ENCODE results near the gene FAM9C. TPM values are rescaled to one million over a fixed set of nuclear protein-coding genes. Genes with fewer than 3 reads are reported as not detected.
A peak's percentile ranks its signal among the peaks of the same experiment; 100 is the strongest.
"Not testable (repeated sequence)": the region's sequence is repeated elsewhere in the genome, so short reads cannot be mapped to it uniquely, and the experiment has no call there.

The FAM9C gene
- total RNA-seq, 1 experiment from 2014 or later: 0.16 TPM

DNA sequence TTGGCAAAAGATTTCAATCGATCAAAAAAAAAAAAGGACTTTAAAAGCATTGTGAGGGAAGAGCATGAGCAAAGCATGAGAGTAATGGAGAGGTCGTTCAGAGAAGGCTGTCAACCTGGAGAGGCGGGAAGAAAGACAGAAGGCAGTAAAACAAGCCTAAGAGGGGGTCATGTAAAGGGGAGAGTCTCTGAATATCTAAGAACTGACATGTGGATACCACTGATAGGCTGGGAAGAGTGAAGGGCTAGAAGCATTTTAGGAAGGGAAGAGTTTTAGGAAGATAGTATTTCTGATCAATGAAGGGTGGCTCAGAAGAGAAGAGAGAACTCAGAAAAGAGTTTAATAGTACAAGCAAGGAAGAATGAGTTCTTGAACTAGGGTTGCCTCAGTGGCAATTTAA is 7.5 kb downstream of the FAM9C start:
- DNase-seq: no peak
- Histone ChIP-seq H3K27ac (no peak overlapping the region), H3K9me3 (replicated peaks) (no peaks in the 10 kb centered on the region; the same call in 1 of the 2 replicates), H3K4me1 (peaks cover 10% of the 10 kb centered on the region), H3K27me3 (no peaks in the 10 kb centered on the region), H3K4me3 (no peak overlapping the region), H3K36me3 (no peaks in the 10 kb centered on the region)

- H3K9me3 ChIP-seq (replicated peaks): no peaks in the 10 kb centered on the region; the same call in 1 of the 2 replicates
- H3K27me3 ChIP-seq: no peaks in the 10 kb centered on the region
- no peak overlapping the region for H3K27ac ChIP-seq
- no peak for DNase-seq
- peaks cover 30% of the 10 kb centered on the region for H3K4me1 ChIP-seq
- H3K4me3 ChIP-seq: no peak overlapping the region
- H3K36me3 ChIP-seq: no peaks in the 10 kb centered on the region
Observed at GRCh38 chrX:13033193-13033592, 11.2 kb downstream of the FAM9C start.

GRCh38 chrX:13029887-13030771 is 14.3 kb downstream of the FAM9C start:
- H3K36me3 ChIP-seq: no peaks in the 10 kb centered on the region
- DNase-seq: peak; percentile 48 to 72
- no peaks in the 10 kb centered on the region for H3K9me3 ChIP-seq (replicated peaks)
- H3K4me3 ChIP-seq: peak overlapping the region; percentile 20
- no peaks in the 10 kb centered on the region for H3K27me3 ChIP-seq
- peak overlapping the region; percentile 77 for H3K27ac ChIP-seq
- H3K4me1 ChIP-seq: peaks cover 31% of the 10 kb centered on the region

GRCh38 chrX:13029637-13029886 is 14.9 kb downstream of the FAM9C start:
- Histone ChIP-seq H3K4me3 (peak overlapping the region; percentile 20), H3K27ac (peak overlapping the region; percentile 77)

GRCh38 chrX:13028871-13029636 is 15.4 kb downstream of the FAM9C start:
- Histone ChIP-seq H3K36me3 (no peaks in the 10 kb centered on the region), H3K9me3 (replicated peaks) (no peaks in the 10 kb centered on the region), H3K27ac (peak overlapping the region; percentile 77), H3K4me1 (peaks cover 37% of the 10 kb centered on the region), H3K4me3 (peak overlapping the region; percentile 20), H3K27me3 (no peaks in the 10 kb centered on the region)
- DNase-seq: peak; percentile 75 to 81

More at GRCh38 chrX:13029637-13029886, 14.9 kb downstream of the FAM9C start:
- Histone ChIP-seq H3K36me3 (no peaks in the 10 kb centered on the region), H3K27me3 (no peaks in the 10 kb centered on the region), H3K4me1 (peaks cover 37% of the 10 kb centered on the region), H3K9me3 (replicated peaks) (no peaks in the 10 kb centered on the region)
- DNase-seq: no peak

DNA sequence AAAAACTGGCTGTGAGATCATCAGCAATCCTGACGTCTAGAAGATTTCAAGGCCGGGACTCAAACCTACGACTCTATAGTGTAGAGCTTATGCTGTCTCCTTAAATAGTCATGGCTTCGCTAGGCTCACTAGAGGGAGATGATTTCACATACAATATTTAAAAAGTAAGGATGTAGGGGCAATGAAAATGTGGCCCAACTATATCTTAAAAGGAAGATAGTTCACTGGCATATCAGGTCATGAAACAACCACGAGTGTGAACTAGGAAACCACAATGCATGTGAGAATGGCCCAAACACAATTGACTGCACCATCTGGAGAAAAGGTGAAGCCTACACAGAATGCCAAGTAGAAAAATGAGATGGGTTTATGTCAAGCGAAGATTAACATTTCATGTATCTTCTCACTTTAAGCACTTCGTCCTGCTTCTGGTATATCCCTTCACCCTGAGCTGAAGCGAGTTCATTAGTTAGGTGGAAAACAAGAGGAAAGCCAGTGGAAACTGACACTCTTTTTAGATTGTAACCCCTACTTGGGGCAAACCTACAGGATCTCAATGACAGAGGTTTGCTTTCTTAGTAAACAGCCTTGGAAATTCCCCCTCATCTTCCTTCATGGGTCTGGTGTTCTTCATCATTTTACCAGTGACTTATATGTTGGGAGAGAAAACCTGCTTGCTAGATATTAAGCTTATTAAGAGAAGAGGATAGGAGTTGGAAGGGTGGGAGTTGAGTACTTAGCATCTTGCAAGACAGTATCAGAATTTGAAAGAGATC is 17.4 kb downstream of the FAM9C start:
- Histone ChIP-seq H3K4me1 (peaks cover 52% of the 10 kb centered on the region), H3K9me3 (replicated peaks) (no peaks in the 10 kb centered on the region), H3K36me3 (no peaks in the 10 kb centered on the region), H3K27me3 (no peaks in the 10 kb centered on the region), H3K27ac (no peak overlapping the region), H3K4me3 (no peak overlapping the region)
- DNase-seq: no peak

DNA sequence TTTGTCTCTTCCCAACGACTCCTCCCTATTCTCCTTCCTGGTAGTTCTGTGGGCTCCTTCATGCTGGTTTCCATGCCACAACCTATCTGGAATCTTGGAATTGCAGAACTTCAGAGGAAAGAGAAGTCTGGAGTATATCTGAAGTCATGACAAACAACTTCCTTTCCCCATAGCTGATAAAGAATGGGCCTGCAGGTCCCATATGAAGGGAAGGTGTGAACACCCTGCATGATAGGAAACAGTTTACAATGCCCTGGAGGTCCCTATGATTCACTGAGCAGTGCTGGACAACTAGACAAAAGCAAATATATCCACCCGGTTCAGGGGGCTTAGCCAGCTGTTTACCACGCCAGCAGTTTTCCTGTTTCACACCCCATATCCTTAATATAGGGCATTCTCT is 19.4 kb downstream of the FAM9C start:
- Histone ChIP-seq H3K9me3 (replicated peaks) (no peaks in the 10 kb centered on the region), H3K4me3 (no peak overlapping the region), H3K4me1 (peaks cover 48% of the 10 kb centered on the region), H3K27me3 (no peaks in the 10 kb centered on the region), H3K36me3 (no peaks in the 10 kb centered on the region), H3K27ac (peak overlapping the region; percentile 26)
- peak; percentile 44 to 69 for DNase-seq

GRCh38 chrX:13023979-13024378 is 20.4 kb downstream of the FAM9C start:
- H3K36me3 ChIP-seq: no peaks in the 10 kb centered on the region
- H3K27me3 ChIP-seq: no peaks in the 10 kb centered on the region
- H3K4me1 ChIP-seq: peaks cover 45% of the 10 kb centered on the region
- no peak for DNase-seq
- no peak overlapping the region for H3K27ac ChIP-seq
- H3K4me3 ChIP-seq: no peak overlapping the region
- H3K9me3 ChIP-seq (replicated peaks): no peaks in the 10 kb centered on the region

- Histone ChIP-seq H3K27me3 (no peaks in the 10 kb centered on the region), H3K9me3 (replicated peaks) (no peaks in the 10 kb centered on the region), H3K4me1 (peaks cover 41% of the 10 kb centered on the region), H3K4me3 (no peak overlapping the region), H3K36me3 (no peaks in the 10 kb centered on the region), H3K27ac (no peak overlapping the region)
- DNase-seq: no peak
Observed at GRCh38 chrX:13023567-13023966, 20.9 kb downstream of the FAM9C start.

- no peak overlapping the region for H3K4me3 ChIP-seq
- no peak overlapping the region for H3K27ac ChIP-seq
- no peaks in the 10 kb centered on the region for H3K27me3 ChIP-seq
- peaks cover 37% of the 10 kb centered on the region for H3K4me1 ChIP-seq
- H3K9me3 ChIP-seq (replicated peaks): no peaks in the 10 kb centered on the region
- DNase-seq: no peak
- H3K36me3 ChIP-seq: no peaks in the 10 kb centered on the region
Observed at GRCh38 chrX:13022926-13023325, 21.5 kb downstream of the FAM9C start.

DNA sequence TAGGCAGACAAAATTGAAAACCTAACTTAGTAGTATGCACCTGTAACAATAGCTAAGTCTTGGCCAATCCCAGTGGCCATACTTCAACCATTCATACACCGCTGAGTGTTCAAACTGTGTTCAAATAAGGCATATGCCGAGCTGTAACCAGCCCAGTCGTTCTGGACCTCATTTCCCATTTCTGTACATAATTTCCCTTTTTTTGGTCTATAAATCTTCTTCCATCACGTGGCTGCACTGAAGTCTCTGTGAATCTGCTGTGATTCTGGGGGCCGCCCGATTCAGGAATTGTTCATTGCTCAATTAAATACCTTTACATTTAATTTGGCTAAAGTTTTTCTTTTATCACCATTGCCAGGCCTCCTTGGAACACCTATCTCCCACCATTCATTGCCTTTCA is 27.7 kb downstream of the FAM9C start:
- H3K27ac ChIP-seq; H3K36me3 ChIP-seq; H3K4me3 ChIP-seq; H3K9me3 ChIP-seq (replicated peaks); H3K27me3 ChIP-seq; DNase-seq: not testable (repeated sequence)
- H3K4me1 ChIP-seq: peaks cover 35% of the 10 kb centered on the region

DNA sequence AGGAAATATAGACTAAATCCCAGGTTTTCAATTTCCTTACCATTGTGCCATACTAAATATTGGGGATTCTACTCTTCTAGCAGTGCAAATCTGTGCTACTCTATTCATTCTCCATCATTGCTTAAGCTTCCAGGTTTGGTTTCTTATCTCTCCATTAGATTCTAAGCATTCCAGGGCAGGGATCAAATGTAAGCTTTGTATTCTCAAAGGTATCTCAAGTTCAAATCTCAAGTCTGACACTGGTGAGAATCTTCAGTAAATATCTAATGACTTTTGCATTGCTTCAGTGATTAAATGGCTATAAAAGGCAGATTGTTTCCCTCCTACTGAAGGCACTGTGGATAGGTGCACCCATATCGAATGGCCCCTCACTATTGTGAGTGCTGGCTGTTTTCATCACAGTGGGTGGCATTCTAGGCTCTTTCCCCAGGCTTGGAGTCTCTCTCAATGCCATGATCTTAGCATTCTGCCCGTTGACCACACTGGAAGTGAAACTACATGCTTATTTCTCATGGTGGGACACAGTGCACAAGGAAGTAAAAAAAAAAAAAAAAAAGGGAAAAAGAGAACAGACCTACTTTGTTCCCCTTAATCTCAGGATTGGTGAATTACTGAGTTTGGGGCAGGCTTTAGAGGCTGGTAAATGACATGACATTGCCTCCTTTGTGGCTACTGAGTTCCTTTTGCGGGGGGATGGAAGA is 28.7 kb downstream of the FAM9C start:
- Histone ChIP-seq H3K27ac (peak overlapping the region; percentile 41), H3K4me3 (no peak overlapping the region), H3K4me1 (peaks cover 36% of the 10 kb centered on the region), H3K9me3 (replicated peaks) (no peaks in the 10 kb centered on the region), H3K36me3 (no peaks in the 10 kb centered on the region), H3K27me3 (no peaks in the 10 kb centered on the region)
- DNase-seq: peak; percentile 72 to 89

DNA sequence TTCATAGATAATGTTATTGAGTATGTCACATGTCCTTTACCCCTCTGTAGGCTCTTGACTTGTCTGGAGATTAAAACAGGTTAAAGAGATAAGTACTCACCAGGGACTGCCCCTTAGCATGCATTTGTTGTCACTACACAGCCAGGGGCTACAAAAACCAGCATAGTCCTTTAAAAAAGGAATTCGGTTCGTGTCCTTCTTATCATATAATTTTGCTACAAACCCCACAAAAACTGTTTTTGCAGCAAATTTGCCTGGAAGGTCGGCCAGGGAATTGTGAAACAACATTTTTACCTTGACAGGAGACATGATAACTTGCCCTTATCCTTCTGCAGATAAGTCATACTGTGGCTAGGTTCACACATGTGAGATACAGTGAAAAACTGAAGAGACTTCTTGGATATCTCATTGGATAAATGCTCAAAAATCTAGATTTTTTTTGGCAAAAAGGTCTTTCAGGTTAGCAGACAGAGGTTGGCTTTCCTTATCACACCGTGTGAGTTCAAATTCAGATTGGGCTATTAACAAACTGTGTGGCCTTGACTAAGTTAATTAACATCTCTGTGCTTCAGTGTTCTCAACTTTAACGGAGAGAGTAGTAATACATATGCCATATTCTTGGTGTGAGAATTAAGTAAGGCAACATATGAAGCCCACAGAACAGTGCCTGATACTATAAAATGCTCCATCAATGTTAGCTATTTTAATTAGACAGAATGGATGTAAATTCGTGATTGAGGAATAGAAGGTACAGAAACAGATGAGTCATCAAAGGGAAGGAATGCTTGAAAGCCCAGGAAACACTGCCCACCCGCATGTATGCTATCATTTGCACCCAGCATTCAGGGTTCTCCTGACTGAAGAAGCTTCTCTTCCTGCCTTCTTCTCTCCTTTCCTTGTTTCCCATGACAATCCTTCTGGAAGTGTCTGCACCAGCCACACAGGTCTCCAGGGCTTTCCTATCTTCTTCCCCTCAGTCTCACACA is 30.0 kb downstream of the FAM9C start:
- Histone ChIP-seq H3K27ac (peak overlapping the region; percentile 75), H3K36me3 (no peaks in the 10 kb centered on the region), H3K27me3 (no peaks in the 10 kb centered on the region), H3K4me3 (no peak overlapping the region; the same call in 1 of the 2 replicates), H3K4me1 (peaks cover 49% of the 10 kb centered on the region), H3K9me3 (replicated peaks) (no peaks in the 10 kb centered on the region)
- DNase-seq: no peak
